ENCODE results near the gene DNAH14. TPM values are rescaled to one million over a fixed set of nuclear protein-coding genes. Genes with fewer than 3 reads are reported as not detected.
"Not testable (repeated sequence)": the region's sequence is repeated elsewhere in the genome, so short reads cannot be mapped to it uniquely, and the experiment has no call there.

Gene DNAH14
- total and polyA plus RNA-seq, 8 donors: 13.2 to 21.3 (median 18.1) TPM

DNA sequence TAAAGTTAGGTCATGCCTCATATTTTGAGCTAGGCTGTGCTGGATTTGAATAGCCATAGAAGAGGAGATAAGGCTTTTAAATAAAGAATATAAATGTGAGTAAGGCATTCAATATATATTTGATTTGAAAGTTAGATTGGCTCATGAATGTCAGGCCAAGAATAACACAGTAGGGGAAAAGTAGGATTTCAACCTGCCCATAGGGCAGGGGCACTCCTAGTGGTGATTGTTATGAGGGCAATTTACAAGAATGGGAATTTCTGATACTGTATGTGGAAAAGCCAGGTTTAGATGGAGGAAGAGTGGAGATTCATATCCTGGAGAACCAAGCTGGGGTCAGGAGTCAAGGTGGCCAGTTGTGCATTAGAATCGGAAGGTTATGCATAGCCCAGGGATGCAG is 74.9 kb downstream of the DNAH14 start:
- DNase-seq: no peak
- intact Hi-C loops (cut with DNase I): no loop called here
- no peaks in the 10 kb centered on the region for H3K4me1 ChIP-seq
- H3K36me3 ChIP-seq: peaks cover 0 to 5% of the 10 kb centered on the region in 2 donors
- peaks cover 0 to 40% of the 10 kb centered on the region in 2 donors for H3K9me3 ChIP-seq
- ATAC-seq: no peak
- no peak overlapping the region for H3K4me3 ChIP-seq
- H3K27me3 ChIP-seq: no peaks in the 10 kb centered on the region
- no peak overlapping the region for H3K27ac ChIP-seq
- TF ChIP-seq, protein P1, sequence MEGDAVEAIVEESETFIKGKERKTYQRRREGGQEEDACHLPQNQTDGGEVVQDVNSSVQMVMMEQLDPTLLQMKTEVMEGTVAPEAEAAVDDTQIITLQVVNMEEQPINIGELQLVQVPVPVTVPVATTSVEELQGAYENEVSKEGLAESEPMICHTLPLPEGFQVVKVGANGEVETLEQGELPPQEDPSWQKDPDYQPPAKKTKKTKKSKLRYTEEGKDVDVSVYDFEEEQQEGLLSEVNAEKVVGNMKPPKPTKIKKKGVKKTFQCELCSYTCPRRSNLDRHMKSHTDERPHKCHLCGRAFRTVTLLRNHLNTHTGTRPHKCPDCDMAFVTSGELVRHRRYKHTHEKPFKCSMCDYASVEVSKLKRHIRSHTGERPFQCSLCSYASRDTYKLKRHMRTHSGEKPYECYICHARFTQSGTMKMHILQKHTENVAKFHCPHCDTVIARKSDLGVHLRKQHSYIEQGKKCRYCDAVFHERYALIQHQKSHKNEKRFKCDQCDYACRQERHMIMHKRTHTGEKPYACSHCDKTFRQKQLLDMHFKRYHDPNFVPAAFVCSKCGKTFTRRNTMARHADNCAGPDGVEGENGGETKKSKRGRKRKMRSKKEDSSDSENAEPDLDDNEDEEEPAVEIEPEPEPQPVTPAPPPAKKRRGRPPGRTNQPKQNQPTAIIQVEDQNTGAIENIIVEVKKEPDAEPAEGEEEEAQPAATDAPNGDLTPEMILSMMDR (IDR thresholded peaks at IDR 0.05): no peak

DNA sequence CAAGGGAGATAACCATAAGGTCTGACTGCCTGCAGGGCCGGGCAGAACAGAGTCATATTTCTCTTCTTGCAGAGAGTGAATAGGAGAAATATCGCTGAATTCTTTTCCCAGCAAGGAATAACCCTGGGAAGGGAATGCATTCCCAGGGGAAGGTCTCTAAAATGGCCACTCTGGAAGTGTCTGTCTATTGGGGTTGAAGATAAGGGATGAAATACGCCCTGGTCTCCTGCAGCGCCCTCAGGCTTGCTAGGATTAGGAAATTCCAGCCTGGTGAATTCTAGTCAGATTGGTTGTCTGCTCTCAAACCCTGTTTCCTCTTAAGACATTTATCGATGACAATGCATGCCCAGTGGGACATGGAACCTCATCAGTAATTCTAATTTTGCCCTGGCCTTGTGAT is 76.9 kb downstream of the DNAH14 start:
- not testable (repeated sequence) for H3K27me3 ChIP-seq, H3K4me3 ChIP-seq

DNA sequence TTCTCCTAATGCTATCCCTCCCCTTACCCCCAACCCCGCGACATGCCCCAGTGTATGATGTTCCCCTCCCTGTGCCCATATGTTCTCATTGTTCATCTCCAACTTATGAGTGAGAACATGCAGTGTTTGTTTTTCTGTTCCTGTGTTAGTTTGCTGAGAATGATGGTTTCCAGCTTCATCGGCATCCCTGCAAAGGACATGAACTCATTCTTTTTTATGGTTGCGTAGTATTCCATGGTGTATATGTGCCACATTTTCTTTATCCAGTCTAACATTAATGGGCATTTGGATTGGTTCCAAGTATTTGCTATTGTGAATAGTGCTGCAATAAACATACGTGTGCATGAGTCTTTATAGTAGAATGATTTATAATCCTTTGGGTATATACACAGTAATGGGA is 78.6 kb downstream of the DNAH14 start:
- intact Hi-C loops (cut with DNase I); H3K36me3 ChIP-seq; H3K27me3 ChIP-seq; H3K27ac ChIP-seq; H3K4me3 ChIP-seq; DNase-seq; ATAC-seq; H3K4me1 ChIP-seq: not testable (repeated sequence)
- H3K9me3 ChIP-seq: peaks cover 0 to 43% of the 10 kb centered on the region in 2 donors

More for the DNA sequence above, 76.9 kb downstream of the DNAH14 start:
- H3K36me3 ChIP-seq; intact Hi-C loops (cut with DNase I); DNase-seq; H3K27ac ChIP-seq; H3K4me1 ChIP-seq; ATAC-seq: not testable (repeated sequence)
- peaks cover 0 to 41% of the 10 kb centered on the region in 2 donors for H3K9me3 ChIP-seq

DNA sequence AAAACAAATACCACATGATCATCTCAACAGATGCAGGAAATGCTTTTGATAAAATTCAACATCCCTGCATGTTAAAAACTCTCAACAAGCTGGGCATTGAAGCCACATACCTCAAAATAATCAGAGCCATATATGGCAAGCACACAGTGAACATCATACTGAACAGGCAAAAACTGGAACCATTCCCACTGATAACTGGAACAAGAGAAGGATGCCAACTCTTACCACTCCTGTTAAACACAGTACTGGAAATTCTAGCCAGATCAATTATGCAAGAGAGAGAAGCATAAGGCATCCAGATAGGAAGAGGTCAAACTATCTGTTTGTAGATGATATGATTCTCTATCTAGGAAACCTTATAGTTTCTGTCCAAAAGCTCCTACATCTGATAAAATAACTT is 91.6 kb downstream of the DNAH14 start:
- DNase-seq: no peak
- intact Hi-C loops (cut with DNase I): no loop called here
- Histone ChIP-seq H3K4me3 (no peak overlapping the region), H3K4me1 (no peaks in the 10 kb centered on the region), H3K27ac (no peak overlapping the region), H3K9me3 (peaks cover 0 to 15% of the 10 kb centered on the region in 2 donors), H3K36me3 (no peaks in the 10 kb centered on the region), H3K27me3 (no peaks in the 10 kb centered on the region)
- no peak for ATAC-seq
- TF ChIP-seq, protein P1 (IDR thresholded peaks at IDR 0.05): no peak

DNA sequence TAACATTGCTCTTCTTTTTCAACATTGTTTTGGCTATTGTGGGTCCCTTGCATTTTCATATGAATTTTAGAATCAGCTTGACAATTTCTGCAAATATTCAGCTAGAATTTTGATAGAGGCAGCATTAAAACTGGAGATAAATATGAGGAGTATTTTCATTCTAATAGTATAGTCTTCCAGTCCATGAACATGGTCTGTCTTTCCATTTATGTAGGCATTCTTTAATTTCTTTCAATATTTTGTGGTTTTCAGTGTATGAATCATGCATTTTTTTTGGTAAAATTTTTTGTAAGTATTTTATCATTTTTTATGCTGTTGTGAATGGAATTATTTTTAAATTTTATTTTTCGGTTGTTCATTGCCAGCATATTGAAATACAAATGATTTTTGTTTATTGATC is 97.2 kb downstream of the DNAH14 start:
- H3K4me3 ChIP-seq: no peak overlapping the region
- H3K27ac ChIP-seq: no peak overlapping the region
- ATAC-seq (no peak), DNase-seq (no peak)
- peaks cover 0 to 13% of the 10 kb centered on the region in 2 donors for H3K9me3 ChIP-seq
- intact Hi-C loops (cut with DNase I): no loop called here
- TF ChIP-seq, protein P1 (IDR thresholded peaks at IDR 0.05): no peak
- H3K27me3 ChIP-seq: no peaks in the 10 kb centered on the region
- H3K36me3 ChIP-seq: no peaks in the 10 kb centered on the region
- H3K4me1 ChIP-seq: no peaks in the 10 kb centered on the region

DNA sequence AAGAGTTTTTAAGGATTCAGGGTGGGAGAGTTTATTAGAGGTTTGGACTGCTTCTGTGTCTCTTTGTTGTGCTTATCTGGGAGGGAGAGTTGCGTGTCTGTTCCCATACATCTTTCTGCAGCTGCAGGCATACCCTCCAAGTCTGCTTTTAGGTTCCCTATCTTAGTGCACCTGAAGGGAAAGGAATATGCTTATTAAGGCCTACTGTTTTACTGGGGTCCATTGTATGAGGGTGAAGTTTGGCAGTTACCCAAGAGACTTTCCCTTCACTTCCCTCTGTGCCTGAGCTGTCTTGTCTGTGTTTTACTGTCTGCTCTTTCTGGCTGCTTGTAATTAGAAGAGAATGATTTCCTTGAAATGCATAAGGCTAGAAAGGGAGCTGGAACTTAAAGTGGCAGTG is 107.0 kb downstream of the DNAH14 start:
- H3K36me3 ChIP-seq; H3K4me1 ChIP-seq; intact Hi-C loops (cut with DNase I): not testable (repeated sequence)

DNA sequence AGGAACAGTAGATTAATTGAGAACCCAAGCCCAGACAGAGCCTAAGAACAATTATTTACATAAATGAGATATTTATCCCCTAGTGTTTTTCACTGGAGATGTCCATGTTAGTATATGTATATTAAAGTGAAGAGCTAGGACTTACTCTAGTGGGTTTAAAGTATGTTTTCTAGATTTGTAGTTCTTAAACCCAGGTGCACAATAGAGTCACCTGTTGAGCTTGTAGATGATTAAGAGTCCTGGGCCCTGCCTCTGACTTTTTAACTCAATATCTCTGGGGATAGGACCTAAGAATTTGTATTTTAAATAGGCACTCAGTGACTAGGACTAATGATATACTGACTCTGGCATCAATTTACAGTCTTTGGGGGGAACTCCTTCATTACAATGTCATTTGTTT is 112.8 kb downstream of the DNAH14 start:
- ATAC-seq (no peak), DNase-seq (no peak)
- Histone ChIP-seq H3K27me3 (no peaks in the 10 kb centered on the region), H3K4me3 (no peak overlapping the region), H3K4me1 (no peaks in the 10 kb centered on the region), H3K27ac (no peak overlapping the region), H3K36me3 (no peaks in the 10 kb centered on the region), H3K9me3 (no peaks in the 10 kb centered on the region)
- TF ChIP-seq, protein P1 (IDR thresholded peaks at IDR 0.05): no peak
- intact Hi-C loops (cut with DNase I): no loop called here

More for the DNA sequence above, 107.0 kb downstream of the DNAH14 start:
- not testable (repeated sequence) for H3K9me3 ChIP-seq, H3K27me3 ChIP-seq, DNase-seq, H3K27ac ChIP-seq, H3K4me3 ChIP-seq, ATAC-seq
